OCI-LY7 (cell line): ENCODE results near the gene ARHGAP31. TPM values are rescaled to one million over a fixed set of nuclear protein-coding genes. Genes with fewer than 3 reads are reported as not detected.

Experiments
- BruUV-seq: library from RNA; stranded (reverse); fragments of 400-500 nt; replicated peaks from 2 replicates; lab custom pipeline; 2021; lab: Mats Ljungman, UMichigan
- CTCF ChIA-PET: fragments of 300-600 bp; sonication (Branson Sonifier 250); formaldehyde crosslinking; loops from one replicate; lab custom pipeline; 2022; ENCODE audit warnings: antibody characterized with exemption; ENCODE audit not compliant: unreplicated experiment; lab: Charles Lee
- POLR2A ChIA-PET: fragments of 300-600 bp; sonication (Branson Sonifier 250); formaldehyde crosslinking; loops from one replicate; lab custom pipeline; 2022; ENCODE audit warnings: antibody characterized with exemption; lab: Charles Lee
- DNase-seq: peaks from one replicate; pipeline ENCODE4 v3.0.0-alpha.2; 2015; ENCODE audit warnings: low spot score
- H2AFZ ChIP-seq: fragments of 200-600 bp; sonication (generic), shearing (Covaris generic); 2 replicates; pipeline ENCODE4 v1.6.1; 2014; ENCODE audit warnings: mild to moderate bottlenecking, antibody characterized with exemption, low read length, moderate library complexity
- H3K27ac ChIP-seq: fragments of 200-600 bp; sonication (generic); 2 replicates; pipeline ENCODE4 v1.5.1; 2014; ENCODE audit warnings: mixed run types, low read depth, mild to moderate bottlenecking, moderate library complexity, low read length, inconsistent platforms; ENCODE audit not compliant: poor library complexity, severe bottlenecking
- H3K36me3 ChIP-seq: fragments of 200-600 bp; sonication (generic); 2 replicates; pipeline ENCODE4 v1.6.1; 2014; ENCODE audit warnings: mild to moderate bottlenecking, antibody characterized with exemption, low read length, moderate library complexity, mixed read lengths; ENCODE audit not compliant: insufficient read depth
- H3K4me1 ChIP-seq: fragments of 200-600 bp; sonication (generic); 2 replicates; pipeline ENCODE4 v1.5.1; 2014; ENCODE audit warnings: mild to moderate bottlenecking, low read length; ENCODE audit not compliant: insufficient read depth, poor library complexity, severe bottlenecking
- H3K4me2 ChIP-seq: fragments of 200-600 bp; sonication (generic); 2 replicates; pipeline ENCODE4 v1.6.1; 2014; ENCODE audit warnings: mild to moderate bottlenecking, low read length
- H3K4me3 ChIP-seq: fragments of 200-600 bp; sonication (generic); 2 replicates; pipeline ENCODE4 v1.5.1; 2014; ENCODE audit warnings: mild to moderate bottlenecking, low read depth, low read length; ENCODE audit not compliant: poor library complexity, severe bottlenecking
- H3K79me2 ChIP-seq: fragments of 200-600 bp; sonication (generic); 2 replicates; pipeline ENCODE4 v1.6.1; 2016; ENCODE audit warnings: low read depth, mild to moderate bottlenecking, low read length, moderate library complexity, mixed read lengths; ENCODE audit not compliant: insufficient read depth
- H3K9me2 ChIP-seq: fragments of 200-600 bp; sonication (generic); 2 replicates; pipeline ENCODE4 v1.6.1; 2016; ENCODE audit warnings: mild to moderate bottlenecking, low read length, mixed read lengths; ENCODE audit not compliant: insufficient read depth
- H3K9me3 ChIP-seq: fragments of 200-600 bp; sonication (generic); 2 replicates; pipeline ENCODE4 v1.6.1; 2014; ENCODE audit warnings: mild to moderate bottlenecking, mixed run types, low read length, mixed read lengths
- H4K20me1 ChIP-seq: fragments of 200-600 bp; sonication (generic); 2 replicates; pipeline ENCODE4 v1.6.1; 2014; ENCODE audit warnings: mild to moderate bottlenecking, antibody characterized with exemption, low read length, moderate library complexity, mixed read lengths; ENCODE audit not compliant: insufficient read depth
- CTCF ChIP-seq: fragments of 200-600 bp; sonication (generic); conservative IDR thresholded peaks from 2 replicates; pipeline ENCODE4 v1.5.1; 2014; ENCODE audit warnings: mild to moderate bottlenecking, antibody characterized with exemption, low read length, moderate library complexity, mixed read lengths
- EZH2phosphoT487 ChIP-seq: fragments of 200-600 bp; sonication (generic); IDR thresholded peaks from 2 replicates; pipeline ENCODE4 v1.6.1; 2018; ENCODE audit warnings: low read depth, borderline replicate concordance, mild to moderate bottlenecking, mixed run types, antibody characterized with exemption, low read length, moderate library complexity, mixed read lengths
- intact Hi-C: fragments of 100-400 bp; cut with micrococcal nuclease; formaldehyde crosslinking; loops from one replicate; pipeline ENCODE4 v1.10.0; 2022; ENCODE audit not compliant: unreplicated experiment
- total RNA-seq, 2 experiments: library from RNA; depleted of rRNA in 1 of 2; stranded (reverse); fragments of >200 nt in 1 of 2; shearing (Covaris generic) in 1 of 2; gene quantifications; 2 replicates each; pipeline ENCODE4 v1.2.3, GENCODE V29; 2014 to 2022

Gene ARHGAP31
- total RNA-seq, 2 experiments from 2014 or later, result 2.8 to 4.1 TPM

GRCh38 chr3:119330858-119331257, 36.7 kb downstream of the ARHGAP31 start:
- no peaks in the 10 kb centered on the region for H4K20me1 ChIP-seq
- ChIA-PET CTCF (no interaction called here), POLR2A (interaction anchor here (0.6 to 1.4 kb wide), 2 partner anchors 10 to 1226 kb away, joined by 3 to 5 read pairs; no protein-coding TSS in a partner anchor)
- H3K9me3 ChIP-seq, result no peaks in the 10 kb centered on the region
- H3K9me2 ChIP-seq, result no peaks in the 10 kb centered on the region
- DNase-seq, result no peak
- H2AFZ ChIP-seq, result no peak overlapping the region
- H3K27ac ChIP-seq, result no peak overlapping the region
- no peaks in the 10 kb centered on the region for H3K36me3 ChIP-seq
- no peaks in the 10 kb centered on the region for H3K79me2 ChIP-seq
- no peak for TF ChIP-seq CTCF
- TF ChIP-seq EZH2phosphoT487, result no peak
- no peak overlapping the region for H3K4me2 ChIP-seq
- no TSS peak for BruUV-seq
- no peak overlapping the region for H3K4me3 ChIP-seq
- no peaks in the 10 kb centered on the region for H3K4me1 ChIP-seq
- intact Hi-C loops, result no loop called here

- CTCF ChIA-PET, result no interaction called here
- H2AFZ ChIP-seq, result no peak overlapping the region
- TF ChIP-seq CTCF (no peak), EZH2phosphoT487 (no peak)
- intact Hi-C loops, result no loop called here
- H3K79me2 ChIP-seq, result no peaks in the 10 kb centered on the region
- H3K9me3 ChIP-seq, result no peaks in the 10 kb centered on the region
- BruUV-seq, result no TSS peak
- H3K4me1 ChIP-seq, result no peaks in the 10 kb centered on the region
- no peaks in the 10 kb centered on the region for H3K36me3 ChIP-seq
- no peak overlapping the region for H3K4me2 ChIP-seq
- no peak overlapping the region for H3K27ac ChIP-seq
- POLR2A ChIA-PET, result interaction anchor here (0.8 to 1.1 kb wide), 2 partner anchors 13 to 18 kb away, joined by 3 to 4 read pairs; no protein-coding TSS in a partner anchor
- DNase-seq, result no peak
- H3K4me3 ChIP-seq, result no peak overlapping the region
- H4K20me1 ChIP-seq, result no peaks in the 10 kb centered on the region
- no peaks in the 10 kb centered on the region for H3K9me2 ChIP-seq
These were observed 37.5 kb downstream of the ARHGAP31 start for GRCh38 chr3:119331661-119332060.

DNA sequence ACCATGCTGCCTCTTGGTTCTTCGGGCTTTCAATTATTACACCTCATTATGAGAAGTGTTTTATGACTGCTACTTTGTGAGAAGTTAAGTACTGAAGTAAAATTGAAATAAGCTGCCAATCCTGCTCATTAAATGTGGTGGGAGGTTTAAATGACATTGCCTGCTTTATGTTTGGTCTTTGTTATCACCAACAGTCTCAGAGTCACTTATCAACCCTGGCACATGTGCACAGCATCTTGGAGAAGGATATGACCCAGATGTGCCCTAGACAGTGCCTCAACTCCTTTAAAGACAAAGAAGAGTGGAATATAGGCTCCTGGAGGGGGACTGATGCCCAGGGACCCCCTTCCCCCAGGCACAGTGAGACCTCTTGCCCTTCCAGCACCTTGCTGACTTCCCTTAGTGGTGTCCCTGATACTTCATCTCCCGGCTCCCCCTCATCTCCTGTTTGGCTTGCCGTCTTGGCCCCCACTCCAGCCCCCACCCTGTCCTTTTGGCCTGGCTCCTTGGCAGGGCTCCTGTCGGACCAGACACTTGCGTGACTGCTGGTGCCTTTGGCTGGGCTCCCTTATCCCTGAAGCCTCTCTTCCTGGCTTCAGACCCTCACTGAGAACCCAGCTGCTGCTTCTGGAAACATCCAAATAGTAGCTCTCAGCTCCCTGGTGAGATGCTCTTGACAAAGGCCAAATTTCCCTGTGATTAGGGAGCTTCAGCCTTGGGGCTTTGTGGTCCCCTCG, 39.8 kb downstream of the ARHGAP31 start:
- no peaks in the 10 kb centered on the region for H4K20me1 ChIP-seq
- intact Hi-C loops, result no loop called here
- no peaks in the 10 kb centered on the region for H3K79me2 ChIP-seq
- no peak overlapping the region for H3K4me3 ChIP-seq
- no peak for DNase-seq
- ChIA-PET POLR2A (interaction anchor here (0.7 to 1.2 kb wide), 3 partner anchors 11 to 343 kb away, joined by 3 read pairs; partner anchors contain the start of gene COX17), CTCF (no interaction called here)
- no peaks in the 10 kb centered on the region for H3K36me3 ChIP-seq
- H2AFZ ChIP-seq, result no peak overlapping the region
- no peaks in the 10 kb centered on the region for H3K4me1 ChIP-seq
- TF ChIP-seq EZH2phosphoT487 (no peak), CTCF (no peak)
- no peak overlapping the region for H3K4me2 ChIP-seq
- BruUV-seq, result no TSS peak
- no peak overlapping the region for H3K27ac ChIP-seq
- H3K9me3 ChIP-seq, result no peaks in the 10 kb centered on the region
- H3K9me2 ChIP-seq, result no peaks in the 10 kb centered on the region
